ENCODE data around the gene SYT17.

SYT17 gene

DNA sequence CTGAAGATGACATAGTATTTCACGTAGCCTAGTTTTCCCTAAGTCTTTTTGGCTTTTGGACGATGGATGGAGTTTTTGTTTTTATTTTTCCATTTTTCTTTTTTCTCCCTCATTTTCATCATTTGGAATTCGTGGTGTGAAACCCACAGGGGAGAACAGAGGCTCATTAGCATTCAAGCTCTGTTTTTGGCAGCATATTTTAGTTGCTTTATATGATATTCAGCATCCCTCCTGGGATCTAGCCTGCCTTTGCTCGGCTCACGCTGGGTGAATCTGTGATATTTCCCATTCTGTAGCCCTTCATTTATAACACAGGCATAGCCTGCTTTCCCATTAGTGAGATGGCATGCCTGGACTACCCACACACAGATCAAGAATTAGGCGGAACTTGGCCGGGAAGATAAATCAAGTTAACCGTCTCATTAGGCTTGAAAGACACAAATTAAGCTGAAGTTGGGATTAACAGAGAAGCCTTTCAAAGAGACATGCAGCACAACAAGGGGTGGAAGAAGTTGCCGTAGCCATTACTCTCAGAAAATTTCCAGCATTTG, 97.4 kb downstream of the SYT17 start:
- DNase-seq (ENCODE audit: low read depth) = no peak

DNA sequence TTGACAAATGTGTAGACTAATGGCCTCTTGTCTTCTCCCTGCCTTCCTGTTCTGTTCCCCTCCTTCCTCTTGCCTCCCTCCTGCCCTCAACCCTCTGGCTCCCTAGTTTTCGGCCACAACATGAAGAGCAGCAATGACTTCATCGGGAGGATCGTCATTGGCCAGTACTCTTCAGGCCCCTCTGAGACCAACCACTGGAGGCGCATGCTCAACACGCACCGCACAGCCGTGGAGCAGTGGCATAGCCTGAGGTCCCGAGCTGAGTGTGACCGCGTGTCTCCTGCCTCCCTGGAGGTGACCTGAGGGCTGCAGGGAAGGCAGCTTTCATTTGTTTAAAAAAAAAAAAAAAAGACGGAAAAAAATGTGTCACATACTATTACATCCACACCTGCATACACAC, 98.7 kb downstream of the SYT17 start:
- DNase-seq (ENCODE audit: low read depth) = no peak

DNA sequence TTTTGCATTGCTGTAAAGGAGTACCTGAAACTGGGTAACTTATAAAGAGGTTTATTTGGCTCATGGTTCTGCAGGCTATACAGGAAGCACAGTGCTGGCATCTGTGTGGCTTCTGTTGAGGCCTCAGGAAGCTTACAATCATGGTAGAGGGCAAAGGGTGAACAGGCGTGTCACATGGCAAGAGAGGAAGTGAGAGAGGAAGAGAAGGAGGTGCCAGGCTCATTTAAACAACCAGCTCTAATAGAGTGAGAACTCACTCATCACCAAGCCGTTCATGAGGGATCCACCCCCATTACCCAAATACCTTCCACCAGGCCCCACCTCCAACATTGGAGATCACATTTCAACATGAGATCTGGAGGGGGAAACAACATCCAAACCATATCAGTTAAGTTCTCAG, 101.1 kb downstream of the SYT17 start:
- DNase-seq (ENCODE audit: low read depth) = no peak

- no peak for DNase-seq (ENCODE audit: low read depth)
These were observed 106.2 kb downstream of the SYT17 start for GRCh38 chr16:19274165-19274797.

DNA sequence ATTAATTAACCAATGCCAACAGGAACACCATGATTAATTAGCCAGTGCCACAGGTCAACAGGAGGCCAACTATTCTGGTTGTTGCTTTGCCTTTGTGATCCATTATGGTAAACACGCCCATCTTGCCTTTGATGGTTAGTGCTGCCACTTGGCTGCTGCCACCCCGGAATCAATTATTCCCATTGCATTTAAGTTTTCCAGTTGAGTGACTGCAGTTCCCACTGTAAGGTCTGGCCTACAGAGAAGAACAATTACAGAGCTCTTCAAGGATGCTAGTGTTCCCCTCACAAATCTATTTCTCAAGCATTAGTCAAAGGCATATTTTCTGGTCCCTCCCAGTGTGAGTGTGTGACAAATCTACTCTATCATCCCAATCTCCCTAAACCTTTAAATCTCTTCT, 110.4 kb downstream of the SYT17 start:
- DNase-seq (ENCODE audit: low read depth) = no peak

GRCh38 chr16:19281246-19281645, 113.2 kb downstream of the SYT17 start:
- no peak for DNase-seq (ENCODE audit: low read depth)

- no peak for DNase-seq (ENCODE audit: low read depth)
These were observed 114.1 kb downstream of the SYT17 start for GRCh38 chr16:19282101-19282500.

DNA sequence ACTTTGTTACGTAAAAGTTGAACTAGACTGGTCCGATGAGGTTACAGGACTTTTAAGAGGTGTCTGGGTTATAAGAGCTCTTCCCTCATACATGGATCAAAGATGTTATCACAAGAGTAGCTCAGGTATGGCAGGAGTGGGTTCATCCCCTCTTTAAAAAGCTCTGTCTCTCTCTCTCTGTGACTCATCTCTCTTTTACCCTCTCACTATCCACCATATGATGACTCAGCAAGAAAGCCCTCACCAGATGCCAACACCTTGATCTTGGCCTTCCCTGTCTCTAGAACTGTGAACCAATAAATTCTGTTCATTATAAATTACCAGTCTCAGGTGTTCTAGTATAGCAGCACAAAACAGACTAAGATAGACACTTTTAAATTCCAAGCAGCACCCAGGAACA, 115.6 kb downstream of the SYT17 start:
- no peak for DNase-seq (ENCODE audit: low read depth)

GRCh38 chr16:19284207-19284606, 116.2 kb downstream of the SYT17 start:
- DNase-seq (ENCODE audit: low read depth) = no peak

DNA sequence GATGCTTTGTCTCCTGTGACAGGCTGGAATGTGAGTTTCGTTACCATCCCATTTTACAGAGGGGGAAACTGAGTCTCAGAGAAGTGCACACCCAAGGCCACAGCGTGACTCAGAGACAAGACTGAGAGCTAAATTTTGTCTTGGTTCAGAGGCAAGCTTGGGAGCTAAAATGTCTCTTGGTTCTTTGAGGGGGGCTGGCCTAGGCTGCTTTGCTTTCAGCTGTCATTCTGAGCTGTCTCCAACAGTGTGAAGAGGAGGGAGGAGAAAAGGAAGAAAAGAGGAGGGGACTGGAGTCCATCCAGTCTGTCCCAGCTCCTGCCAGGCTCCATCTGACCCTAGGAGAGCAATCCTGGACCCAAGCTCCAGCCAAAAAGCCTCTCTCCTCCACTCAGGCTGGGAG, 117.4 kb downstream of the SYT17 start, which contains the start of gene CLEC19A:
Gene CLEC19A (plus strand): TSS at position 301 of the 400 bp plus-strand sequence. CDS start 121 bp downstream, outside the sequence.
- no peak for DNase-seq (ENCODE audit: low read depth)

- DNase-seq (ENCODE audit: low read depth) = no peak
These were observed 118.8 kb downstream of the SYT17 start for GRCh38 chr16:19286827-19287226.

DNA sequence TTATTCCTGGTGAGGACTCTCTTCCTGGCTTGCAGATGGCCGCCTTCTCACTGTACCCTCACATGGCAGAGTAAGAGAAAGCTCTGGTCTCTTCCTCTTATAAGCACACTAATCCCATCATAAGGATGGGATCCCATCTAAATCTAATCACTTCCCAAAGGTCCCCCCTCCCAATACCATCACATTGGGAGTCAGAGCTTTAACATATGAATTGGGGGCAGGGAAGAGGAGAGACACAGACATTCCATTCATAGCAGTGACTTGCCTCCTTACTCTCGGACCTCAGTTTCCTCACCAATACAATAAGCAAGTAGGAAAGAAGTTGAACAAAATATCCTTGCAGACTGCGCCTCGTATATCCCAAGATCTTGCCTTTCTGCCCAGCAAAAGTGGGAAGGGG, 119.2 kb downstream of the SYT17 start:
- no peak for DNase-seq (ENCODE audit: low read depth)

- no peak for DNase-seq (ENCODE audit: low read depth)
These were observed 121.1 kb downstream of the SYT17 start for GRCh38 chr16:19288872-19289799.

- DNase-seq (ENCODE audit: low read depth) = no peak
These were observed 121.9 kb downstream of the SYT17 start for GRCh38 chr16:19289811-19290485.

- no peak for DNase-seq (ENCODE audit: low read depth)
These were observed 122.8 kb downstream of the SYT17 start for GRCh38 chr16:19290860-19291259.

DNA sequence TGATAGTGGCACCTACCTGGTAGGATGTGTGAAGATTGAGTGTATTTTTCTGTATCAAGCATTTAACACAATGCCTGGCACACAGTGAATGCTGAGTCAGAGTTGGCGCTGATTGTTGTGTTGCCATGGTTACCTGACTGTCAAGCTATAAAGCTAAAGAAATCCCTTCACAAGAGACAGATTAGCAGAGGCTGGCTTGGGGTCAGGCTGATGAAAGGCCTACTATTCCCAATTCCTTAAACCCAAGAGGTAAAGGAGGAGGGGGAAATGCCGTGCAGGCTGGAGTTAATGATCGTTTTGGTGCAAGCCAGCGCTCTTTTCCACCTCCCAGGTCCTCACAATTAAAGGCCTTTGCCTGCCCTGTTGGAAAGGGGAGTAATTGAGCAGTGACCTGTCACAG, 123.4 kb downstream of the SYT17 start:
- peak; percentile 2 for DNase-seq (ENCODE audit: low read depth)

GRCh38 chr16:19292186-19292585, 124.1 kb downstream of the SYT17 start:
- DNase-seq (ENCODE audit: low read depth) = no peak

- no peak for DNase-seq (ENCODE audit: low read depth)
These were observed 126.2 kb downstream of the SYT17 start for GRCh38 chr16:19294156-19294649.

GRCh38 chr16:19295393-19295792, 127.4 kb downstream of the SYT17 start:
- DNase-seq (ENCODE audit: low read depth) = no peak

DNA sequence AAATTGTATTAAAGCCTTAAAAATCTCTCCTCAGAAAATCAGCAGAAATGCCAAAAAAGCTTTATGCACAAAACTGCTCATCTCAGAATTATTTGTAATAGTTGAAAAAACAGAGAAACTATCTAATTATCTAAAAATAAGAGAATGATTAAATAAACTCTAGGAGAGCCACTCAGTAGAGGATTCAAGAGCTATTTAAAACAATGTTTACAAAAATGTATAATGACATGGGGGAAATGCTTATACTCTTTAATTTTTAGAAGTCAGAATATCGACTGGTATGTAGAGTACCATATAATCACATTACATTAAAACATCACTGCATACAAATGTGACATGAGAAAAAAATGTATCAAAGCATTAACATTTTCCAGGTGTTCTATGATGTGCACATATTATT, 129.4 kb downstream of the SYT17 start:
- DNase-seq (ENCODE audit: low read depth) = no peak

DNA sequence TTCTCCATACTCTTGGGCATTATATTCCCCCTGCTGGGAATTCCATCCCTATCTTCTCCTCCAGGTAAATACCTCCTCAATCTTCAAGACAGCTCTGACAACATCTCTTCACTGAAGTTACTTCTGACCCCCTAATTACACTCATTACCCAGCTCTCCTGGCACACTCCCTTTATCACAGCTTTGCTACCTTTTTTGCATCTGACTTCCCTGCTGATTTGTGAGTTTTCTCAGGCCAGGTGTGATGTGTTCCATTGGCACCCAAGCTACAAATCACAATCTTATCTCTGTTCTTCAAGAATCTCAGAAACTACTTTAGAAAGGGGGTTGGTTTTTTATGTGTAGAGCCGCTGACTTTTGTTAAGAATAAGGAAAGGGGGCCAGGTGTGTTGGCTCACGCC, 131.5 kb downstream of the SYT17 start:
- no peak for DNase-seq (ENCODE audit: low read depth)

DNA sequence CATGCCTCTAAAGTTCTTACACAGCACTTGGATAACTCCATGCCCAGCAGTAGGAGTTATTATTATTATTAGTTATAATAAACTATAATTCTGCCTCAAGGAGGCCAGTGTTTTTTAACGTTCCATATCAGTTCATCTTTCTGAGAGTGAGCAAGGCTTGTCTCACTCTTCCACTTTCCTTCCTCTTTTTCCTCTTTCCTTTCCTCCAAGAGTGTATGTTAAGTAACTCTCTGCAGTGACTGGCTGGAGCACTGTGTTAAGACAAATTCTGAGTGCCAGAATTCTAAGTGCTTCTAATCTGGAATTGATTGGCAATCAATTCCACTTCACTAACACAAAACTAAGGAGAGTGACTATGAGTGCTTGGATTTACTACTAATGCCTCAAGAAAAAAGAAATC, 133.9 kb downstream of the SYT17 start:
- DNase-seq (ENCODE audit: low read depth) = no peak
